GM18505 (cell line): ENCODE measurements around the gene KIAA1328.

Source experiments
- ATAC-seq: cut with Tn5 transposase; IDR thresholded peaks from one replicate; pipeline ENCODE4 v1.9.1; 2021; ENCODE audit not compliant: unreplicated experiment
- POLR2A ChIP-seq: IDR thresholded peaks from 4 replicates; pipeline ENCODE4 v1.6.1; 2011; ENCODE audit warnings: borderline replicate concordance; ENCODE audit not compliant: insufficient read depth, insufficient read length; ENCODE audit errors: extremely low read depth

The KIAA1328 gene

DNA sequence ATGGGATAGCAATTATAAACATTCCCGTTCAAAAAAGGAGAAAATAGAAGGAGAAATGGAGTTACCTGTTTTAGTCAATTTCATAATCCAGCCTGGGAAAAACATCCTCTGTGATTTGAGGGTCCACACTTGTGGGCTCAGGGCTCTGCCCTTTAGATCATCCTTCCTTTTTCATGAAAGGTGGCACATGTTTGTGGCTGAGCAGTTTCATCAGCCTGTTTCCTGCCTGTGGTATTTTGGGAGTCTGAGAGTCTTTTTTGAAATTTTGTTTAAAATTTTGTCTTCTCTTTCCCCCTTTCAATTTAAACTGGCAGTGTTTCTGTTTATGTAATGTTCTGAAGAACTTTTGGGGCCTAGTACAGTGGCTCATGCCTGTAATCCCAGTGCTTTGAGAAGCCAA, 84.0 kb downstream of the KIAA1328 start:
- TF ChIP-seq POLR2A = no peak
- ATAC-seq = no peak

DNA sequence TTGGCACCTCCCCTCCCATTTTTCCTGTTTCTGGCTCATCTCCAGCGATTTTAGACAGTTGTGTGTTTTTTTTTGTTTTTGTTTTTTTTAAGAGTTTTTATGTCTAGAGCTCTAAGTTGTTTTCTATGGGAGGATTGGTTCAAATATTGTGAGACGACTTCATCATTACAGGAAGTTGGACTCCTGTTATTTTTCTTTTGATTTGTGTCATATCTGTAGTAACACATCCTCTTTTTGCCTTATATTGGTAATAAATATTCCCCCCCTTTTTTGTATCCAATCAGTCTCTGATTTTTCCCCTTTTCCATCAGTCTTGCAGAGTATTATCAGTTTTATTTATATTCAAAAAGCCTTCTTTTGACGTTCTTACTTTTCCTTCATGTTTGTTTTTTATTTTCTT, 89.0 kb downstream of the KIAA1328 start:
- no peak for ATAC-seq
- TF ChIP-seq POLR2A = no peak

DNA sequence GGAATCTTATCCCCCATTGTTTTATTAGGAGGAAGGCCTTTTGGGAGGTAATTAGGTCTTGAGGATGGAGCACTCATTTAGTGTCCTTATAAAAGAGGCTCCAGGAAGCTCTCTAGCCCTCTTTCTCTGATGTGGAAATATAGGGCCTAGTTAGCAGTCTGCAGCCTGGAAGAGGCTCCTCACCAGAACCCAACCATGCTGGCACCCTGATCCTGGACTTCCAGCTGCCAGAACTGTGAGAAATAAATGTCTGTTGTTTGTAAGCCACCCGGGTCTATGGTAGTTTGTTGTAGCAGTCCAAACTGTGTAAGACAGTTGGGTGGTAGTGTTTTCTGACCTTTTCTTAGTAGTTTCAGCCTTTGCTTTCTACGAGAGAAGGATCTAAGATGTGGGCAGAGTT, 100.7 kb downstream of the KIAA1328 start:
- no peak for TF ChIP-seq POLR2A
- no peak for ATAC-seq

DNA sequence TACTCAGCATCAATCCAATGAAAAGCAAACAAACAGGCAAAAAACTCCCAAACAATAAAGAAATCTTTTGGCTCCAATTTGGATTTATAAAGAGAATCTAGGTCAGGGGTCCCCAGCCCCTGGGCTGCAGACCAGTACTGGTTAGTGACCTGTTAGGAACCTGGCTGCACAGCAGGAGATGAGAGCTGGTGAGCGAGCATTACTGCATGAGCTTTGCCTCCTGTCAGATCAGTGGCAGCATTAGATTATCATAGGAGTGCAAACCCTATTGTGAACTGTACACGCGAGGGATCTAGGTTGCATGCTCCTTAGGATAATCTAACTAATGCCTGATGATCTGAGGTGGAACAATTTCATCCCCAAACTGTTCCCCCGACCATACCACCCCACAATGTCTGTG, 102.2 kb downstream of the KIAA1328 start:
- TF ChIP-seq POLR2A = no peak
- ATAC-seq = no peak

DNA sequence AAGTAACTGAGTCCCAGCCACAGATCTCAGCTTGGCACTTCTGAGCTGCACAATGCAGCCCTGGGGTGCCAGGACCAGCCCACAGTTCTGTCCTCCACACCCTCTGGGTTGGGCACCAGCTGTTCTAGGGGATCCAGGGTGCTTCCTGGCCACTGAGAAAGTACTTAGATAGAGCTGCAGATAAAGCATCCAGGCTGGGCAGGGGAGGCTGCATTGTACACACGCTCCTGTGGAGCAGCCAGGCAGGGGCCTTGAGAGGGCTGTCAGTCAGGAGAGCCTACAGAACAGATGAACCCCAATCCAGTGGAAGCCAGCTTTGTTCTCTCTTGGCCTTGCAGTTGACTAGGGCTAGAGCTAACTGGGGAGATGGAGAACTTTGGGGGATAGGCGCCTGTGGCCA, 104.6 kb downstream of the KIAA1328 start:
- TF ChIP-seq POLR2A = no peak
- ATAC-seq = no peak

DNA sequence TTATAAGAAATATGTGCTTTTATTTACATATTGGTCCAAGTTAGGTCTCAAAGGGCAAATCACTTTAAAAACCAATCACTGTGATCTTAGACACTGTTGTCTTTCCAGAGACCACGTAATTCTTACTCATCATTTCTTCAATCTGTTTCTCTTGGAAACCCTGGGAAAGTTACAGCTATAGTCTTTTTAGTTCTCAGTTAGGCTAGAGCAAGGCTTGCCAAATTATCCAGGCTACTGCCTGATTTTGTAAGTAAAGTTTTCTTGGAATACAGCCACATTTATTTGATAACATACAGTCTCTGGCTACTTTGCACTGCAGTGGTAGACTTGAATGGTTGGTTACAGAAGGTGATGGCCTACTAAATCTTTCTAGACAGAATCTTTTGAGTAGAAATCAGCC, 106.0 kb downstream of the KIAA1328 start:
- no peak for ATAC-seq
- TF ChIP-seq POLR2A = no peak

DNA sequence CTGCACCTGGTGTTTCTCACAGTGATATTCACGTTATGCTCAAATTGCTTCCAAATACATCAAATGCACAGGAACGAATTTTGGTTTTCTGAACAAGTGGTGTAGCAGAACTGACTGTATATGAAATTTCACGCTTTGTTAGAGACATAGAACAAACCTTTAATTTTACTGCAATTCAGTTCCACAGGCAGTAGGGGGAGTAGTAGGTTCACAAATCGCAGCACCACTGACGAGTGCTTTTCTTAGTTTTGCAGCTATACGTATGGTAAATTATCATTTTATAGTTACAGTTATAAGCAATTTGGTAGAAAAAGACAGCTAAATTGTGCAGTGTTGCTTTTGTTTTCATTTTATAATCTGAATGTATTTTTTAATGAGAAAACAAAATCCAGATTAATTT, 113.3 kb downstream of the KIAA1328 start:
- ATAC-seq = no peak
- TF ChIP-seq POLR2A = no peak

DNA sequence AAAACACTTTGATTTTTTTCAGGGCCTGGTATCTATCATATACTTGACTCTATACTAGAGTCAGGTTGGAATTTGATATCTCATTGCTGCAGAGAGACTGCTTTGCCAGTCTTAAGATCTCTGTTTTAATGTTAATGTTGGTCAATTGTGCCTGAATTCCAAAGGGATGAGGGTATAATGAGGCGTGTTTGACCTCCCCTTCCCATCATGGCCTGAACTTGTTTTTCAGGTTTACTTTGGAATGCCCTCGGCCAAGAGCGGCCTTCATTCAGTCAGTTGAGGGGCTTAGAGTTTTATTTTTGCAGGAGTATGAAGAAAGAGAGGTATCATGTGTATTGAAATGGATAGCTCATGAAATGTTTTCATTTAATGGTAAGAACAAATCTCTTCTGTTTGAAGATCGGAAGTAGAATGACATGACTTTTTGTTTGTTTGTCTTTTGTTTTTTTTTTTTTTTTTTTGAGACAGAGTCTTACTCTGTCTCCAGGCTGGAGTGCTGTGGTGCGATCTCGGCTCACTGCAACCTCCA, 119.0 kb downstream of the KIAA1328 start:
- ATAC-seq = no peak

DNA sequence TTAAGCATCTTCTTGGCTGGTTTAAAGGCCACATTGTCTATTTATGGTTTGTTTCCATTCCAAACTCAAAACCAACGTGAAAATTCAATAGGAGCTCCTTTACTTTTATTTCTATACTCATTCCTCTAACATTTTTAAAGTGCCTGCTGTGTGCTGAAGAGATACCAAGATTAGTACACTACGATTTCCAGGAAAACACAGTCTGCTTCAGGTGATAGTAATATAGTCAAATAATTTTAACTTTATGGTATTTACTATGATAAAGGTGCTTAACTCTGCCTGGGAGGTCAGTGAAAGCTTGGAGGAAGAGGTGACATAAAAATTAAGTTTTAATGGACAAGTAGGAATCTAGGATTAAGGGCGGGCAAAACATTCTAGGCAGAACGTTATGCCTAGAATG, 121.4 kb downstream of the KIAA1328 start:
- TF ChIP-seq POLR2A = no peak
- no peak for ATAC-seq

More for the DNA sequence above, 119.0 kb downstream of the KIAA1328 start:
- TF ChIP-seq POLR2A = no peak

DNA sequence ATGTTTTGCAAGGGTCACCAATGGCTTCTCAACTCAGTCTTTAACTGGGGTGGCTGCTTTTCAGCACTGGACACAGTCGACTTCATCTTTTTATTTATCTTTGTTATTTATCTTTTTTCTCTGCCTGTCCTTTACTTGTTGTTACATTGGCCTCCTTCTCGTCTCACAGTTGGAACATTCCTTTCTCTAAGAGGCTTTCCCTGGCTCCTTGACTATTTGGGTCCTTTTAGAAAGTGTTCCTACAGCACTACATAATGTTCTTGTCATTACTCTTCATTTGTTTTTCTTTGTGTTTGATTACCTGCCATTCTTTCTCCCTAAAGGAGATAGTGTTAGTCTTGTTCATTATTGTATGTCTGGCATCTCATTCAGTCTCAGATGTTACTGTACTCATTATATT, 122.0 kb downstream of the KIAA1328 start:
- TF ChIP-seq POLR2A = no peak
- ATAC-seq = no peak

DNA sequence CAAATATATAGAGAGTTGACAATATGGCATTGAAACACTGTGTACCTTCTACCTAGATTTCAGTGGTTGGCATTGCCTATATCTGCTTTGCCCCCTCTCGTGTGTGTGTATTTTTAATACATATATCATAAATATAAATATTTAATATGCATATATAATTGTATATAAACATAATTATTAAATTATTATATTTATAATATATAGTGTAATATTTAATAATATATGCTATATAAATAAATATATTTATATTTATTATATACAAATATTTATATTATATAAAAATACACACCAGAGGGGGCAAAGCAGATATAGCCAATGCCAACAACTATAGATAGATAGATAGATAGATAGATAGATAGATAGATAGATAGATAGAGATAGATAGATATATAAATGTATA, 124.1 kb downstream of the KIAA1328 start:
- TF ChIP-seq POLR2A = no peak
- ATAC-seq = no peak

DNA sequence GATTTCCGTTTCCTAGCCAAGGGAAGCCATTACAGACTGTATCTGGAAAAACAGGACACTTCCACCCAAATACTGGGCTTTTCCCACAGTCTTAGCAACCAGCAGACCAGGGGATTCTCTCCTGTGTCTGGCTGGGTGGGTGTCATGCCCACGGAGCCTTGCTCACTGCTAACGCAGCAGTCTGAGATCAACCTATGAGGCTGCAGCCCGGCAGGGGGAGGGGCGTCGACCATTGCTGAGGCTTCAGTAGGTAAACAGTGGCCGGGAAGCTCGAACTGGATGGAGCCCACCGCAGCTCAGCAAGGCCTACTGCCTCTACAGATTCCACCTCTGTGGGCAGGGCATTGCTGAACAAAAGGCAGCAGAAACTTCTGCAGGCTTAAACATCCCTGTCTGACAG, 131.1 kb downstream of the KIAA1328 start:
- no peak for TF ChIP-seq POLR2A
- no peak for ATAC-seq

DNA sequence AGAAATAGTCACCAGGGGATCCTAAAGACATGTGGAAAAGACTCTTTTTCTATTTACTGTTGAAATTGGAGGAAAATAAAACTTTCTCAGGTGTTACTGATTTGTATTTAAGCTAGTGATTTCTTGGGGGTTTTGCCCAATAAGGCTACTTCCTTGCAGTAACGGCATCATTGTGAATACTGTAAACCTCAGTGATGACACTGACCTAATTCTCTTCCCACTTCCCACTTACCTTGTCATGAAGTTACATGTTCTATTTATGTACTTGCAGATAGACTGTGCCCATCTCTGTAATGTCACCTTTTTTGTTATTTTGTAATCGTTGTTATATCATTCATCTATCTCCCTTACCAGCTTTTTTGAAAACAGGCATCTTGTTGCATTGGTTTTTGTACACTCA, 134.5 kb downstream of the KIAA1328 start:
- ATAC-seq = no peak
- no peak for TF ChIP-seq POLR2A

DNA sequence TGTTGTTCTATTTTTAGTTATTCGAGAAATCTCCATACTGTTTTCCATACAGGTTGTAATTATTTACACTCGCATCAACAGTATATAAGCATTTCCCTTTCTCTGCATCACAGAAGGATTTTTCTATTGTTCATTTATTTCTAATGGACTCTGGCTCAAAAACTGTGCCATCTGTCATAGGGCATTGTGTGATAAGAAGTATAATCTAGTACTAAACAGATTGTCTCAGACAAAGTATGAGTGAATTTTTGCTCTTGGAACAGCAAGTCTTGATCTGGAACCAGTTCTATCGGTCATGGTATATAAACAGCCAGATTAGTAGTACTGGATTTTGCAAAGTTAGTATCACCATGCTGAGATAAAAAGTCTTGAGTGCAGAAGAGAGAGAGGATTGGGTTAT, 145.8 kb downstream of the KIAA1328 start:
- no peak for TF ChIP-seq POLR2A
- no peak for ATAC-seq

DNA sequence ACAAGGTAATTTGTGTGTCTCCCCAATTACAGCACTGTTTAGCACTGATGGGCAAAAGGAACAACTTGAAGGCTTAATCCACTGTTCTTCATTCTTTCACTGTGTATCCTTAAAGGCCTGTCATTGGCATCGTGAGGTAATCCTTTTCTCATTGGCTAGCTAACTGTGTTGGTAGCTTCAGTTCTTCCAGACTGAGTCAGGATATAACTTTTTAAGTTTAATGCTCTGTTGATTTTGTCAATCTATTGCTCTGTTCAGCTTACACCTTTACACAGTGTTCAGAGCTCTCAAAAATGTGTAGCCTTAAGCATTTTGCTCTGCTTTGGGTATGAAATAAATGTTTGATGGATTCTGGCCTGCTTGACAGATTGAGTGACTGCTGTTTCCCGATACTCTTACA, 148.2 kb downstream of the KIAA1328 start:
- no peak for ATAC-seq
- no peak for TF ChIP-seq POLR2A

DNA sequence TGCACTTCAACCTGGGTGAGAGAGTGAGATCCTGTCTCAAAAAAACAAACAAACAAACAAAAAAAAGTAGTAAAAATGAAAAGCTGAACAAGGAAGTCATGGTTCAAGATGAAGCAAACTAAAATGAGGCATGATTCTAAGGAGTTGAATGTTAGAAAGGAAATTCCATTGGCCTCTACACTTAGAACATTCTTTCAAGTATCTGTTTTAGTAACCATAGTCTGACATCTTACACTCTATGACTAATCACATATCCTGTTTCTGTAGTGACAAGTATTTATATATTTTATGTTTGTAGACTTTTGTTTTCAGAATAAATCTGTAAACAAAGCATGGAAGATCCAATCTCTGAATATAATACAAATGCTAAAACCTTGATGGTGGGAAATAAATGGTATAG, 164.1 kb downstream of the KIAA1328 start:
- no peak for TF ChIP-seq POLR2A
- no peak for ATAC-seq

DNA sequence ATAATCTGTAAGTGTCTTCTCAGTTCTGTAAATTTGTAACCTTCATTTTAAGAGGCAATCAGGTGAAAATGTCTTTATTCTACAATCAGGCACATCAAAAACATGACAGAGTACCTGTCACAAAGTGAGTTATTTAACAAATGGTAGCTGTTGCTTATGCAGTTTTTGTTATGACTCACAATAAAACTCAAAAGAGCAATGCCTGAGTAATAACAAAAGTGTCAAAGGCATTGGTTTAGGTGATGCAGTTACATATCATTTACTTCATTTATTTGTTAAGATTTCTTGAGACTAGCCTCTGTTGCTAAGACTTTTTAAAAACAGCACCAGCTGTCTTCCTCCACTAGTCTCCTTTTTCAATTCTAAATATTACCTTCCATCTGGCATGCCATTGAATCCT, 177.8 kb downstream of the KIAA1328 start:
- TF ChIP-seq POLR2A = no peak
- ATAC-seq = peak; percentile 88
